Lower leg skin (tissue), 4 donors: Measurements from ENCODE around the gene HIRA. TPM values are rescaled to one million over a fixed set of nuclear protein-coding genes. Genes with fewer than 3 reads are reported as not detected.
"Not testable (repeated sequence)": the region's sequence is repeated elsewhere in the genome, so short reads cannot be mapped to it uniquely, and the experiment has no call there.

Experiments used
- DNase-seq, 2 donors: peaks; one replicate each; pipeline ENCODE4 v3.0.0-alpha.2; 2019; ENCODE audit warnings: low spot score in 2 of 2
- H3K4me3 ChIP-seq: fragments of 200-600 bp; sonication (generic); 2 replicates; pipeline ENCODE4 v1.5.1; 2017; ENCODE audit warnings: mild to moderate bottlenecking, low read depth; ENCODE audit not compliant: poor library complexity, severe bottlenecking
- POLR2A ChIP-seq, 2 donors: fragments of 450-650 bp; IDR thresholded peaks; one replicate each; pipeline ENCODE4 v1.6.1; 2016 to 2017; ENCODE audit warnings: antibody characterized with exemption in 2 of 2, mild to moderate bottlenecking in 1 of 2, moderate library complexity in 1 of 2
- WGBS, 2 donors: methylation state at CpG; one replicate each; pipeline ENCODE4 v1.1.5; 2018; 5-methylcytosine and 5-hydroxymethylcytosine counted together
- intact Hi-C: fragments of 100-400 bp; cut with DNase I; formaldehyde crosslinking; loops from one replicate; pipeline ENCODE4 v1.15.0; 2023; ENCODE audit warnings: low total_unique reads
- total RNA-seq, 4 donors: library from RNA; depleted of rRNA; stranded (reverse); fragments of >200 nt; gene quantifications; one replicate each; pipeline ENCODE4 v1.1.0, GENCODE V29; 2016
- TF ChIP-seq, protein P1 (sequence below), 3 donors: fragments of 450-650 bp; IDR thresholded peaks; one replicate each; pipeline ENCODE4 v1.5.1; 2016; ENCODE audit warnings: antibody characterized with exemption in 3 of 3, mild to moderate bottlenecking in 3 of 3, moderate library complexity in 2 of 3

Gene HIRA
- total RNA-seq, 4 donors from 2014 or later, result 11.5 to 21.1 (median 18.2) TPM

DNA sequence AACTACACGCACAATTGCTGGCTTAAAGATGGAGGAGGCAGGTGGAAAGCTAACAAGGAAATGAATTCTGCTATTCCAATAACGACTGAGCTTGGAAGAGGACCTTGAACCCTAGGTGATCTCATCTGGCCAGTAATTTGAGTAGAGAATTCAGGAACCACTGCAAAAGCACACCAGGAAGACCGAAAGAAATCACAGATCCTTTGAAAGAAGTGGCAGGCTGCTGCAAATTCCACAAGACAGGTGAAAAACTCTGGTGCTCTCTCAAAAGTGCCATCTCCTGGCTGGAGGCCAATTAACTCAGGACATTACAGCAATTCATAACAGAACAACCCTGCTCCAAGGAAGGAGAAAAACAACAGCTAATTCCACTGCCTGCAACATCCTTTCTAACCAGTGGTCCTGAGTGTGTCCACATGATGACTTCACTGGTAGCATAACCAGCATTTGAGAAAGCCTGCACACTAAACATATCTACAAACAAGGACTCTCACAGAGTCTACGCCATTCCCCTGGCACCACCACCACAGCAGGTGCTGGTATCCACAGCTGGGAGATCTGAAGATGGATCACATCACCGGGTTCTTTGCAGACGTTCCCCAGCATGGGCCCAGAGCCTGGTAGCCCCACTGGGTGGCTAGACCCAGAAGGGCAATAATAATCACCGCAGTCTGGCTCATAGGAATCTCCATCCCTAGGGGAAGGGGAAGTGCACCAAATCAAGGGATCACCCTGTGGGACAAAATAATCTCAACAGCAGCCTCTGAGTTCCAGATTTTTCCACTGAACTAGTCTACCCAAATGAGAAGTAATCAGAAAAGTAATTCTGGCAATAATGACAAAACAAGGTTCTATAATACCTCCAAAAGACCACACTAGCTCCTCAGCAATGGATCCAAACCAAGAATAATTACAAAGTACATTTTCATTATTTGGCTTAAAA, 95.1 kb downstream of the HIRA start:
- intact Hi-C loops, result no loop called here
- 96% methylated on average over 7 of the region's 7 CpGs for WGBS, 2 donors
- DNase-seq, result no peak
- no peak for TF ChIP-seq POLR2A (IDR thresholded peaks at IDR 0.05)
- TF ChIP-seq, protein P1, sequence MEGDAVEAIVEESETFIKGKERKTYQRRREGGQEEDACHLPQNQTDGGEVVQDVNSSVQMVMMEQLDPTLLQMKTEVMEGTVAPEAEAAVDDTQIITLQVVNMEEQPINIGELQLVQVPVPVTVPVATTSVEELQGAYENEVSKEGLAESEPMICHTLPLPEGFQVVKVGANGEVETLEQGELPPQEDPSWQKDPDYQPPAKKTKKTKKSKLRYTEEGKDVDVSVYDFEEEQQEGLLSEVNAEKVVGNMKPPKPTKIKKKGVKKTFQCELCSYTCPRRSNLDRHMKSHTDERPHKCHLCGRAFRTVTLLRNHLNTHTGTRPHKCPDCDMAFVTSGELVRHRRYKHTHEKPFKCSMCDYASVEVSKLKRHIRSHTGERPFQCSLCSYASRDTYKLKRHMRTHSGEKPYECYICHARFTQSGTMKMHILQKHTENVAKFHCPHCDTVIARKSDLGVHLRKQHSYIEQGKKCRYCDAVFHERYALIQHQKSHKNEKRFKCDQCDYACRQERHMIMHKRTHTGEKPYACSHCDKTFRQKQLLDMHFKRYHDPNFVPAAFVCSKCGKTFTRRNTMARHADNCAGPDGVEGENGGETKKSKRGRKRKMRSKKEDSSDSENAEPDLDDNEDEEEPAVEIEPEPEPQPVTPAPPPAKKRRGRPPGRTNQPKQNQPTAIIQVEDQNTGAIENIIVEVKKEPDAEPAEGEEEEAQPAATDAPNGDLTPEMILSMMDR (IDR thresholded peaks at IDR 0.05), result no peak
- H3K4me3 ChIP-seq, result no peak overlapping the region

DNA sequence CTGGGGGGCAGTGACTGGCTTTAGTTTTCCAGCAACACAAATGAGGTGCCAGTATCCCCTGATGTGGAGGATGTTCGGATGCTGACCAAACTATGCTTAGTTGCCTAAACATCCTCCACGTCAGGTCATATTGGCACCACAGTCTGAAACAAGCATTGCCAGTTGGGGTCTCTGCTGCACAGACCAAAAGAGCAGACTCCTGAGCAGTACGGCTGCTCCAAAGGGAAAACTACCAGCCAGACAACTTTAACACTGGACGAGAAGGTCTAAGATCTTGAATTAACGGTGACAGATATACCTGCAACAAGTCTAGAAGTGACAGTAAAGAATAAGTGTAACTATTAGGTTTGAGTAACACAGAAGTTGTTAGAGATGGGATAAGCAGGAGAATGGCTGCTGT, 99.6 kb downstream of the HIRA start:
- no peak overlapping the region for H3K4me3 ChIP-seq
- intact Hi-C loops, result no loop called here
- no peak for DNase-seq
- 96 to 98% methylated on average over 5 of the region's 5 CpGs for WGBS, 2 donors
- TF ChIP-seq, protein P1 (IDR thresholded peaks at IDR 0.05), result no peak
- TF ChIP-seq POLR2A (IDR thresholded peaks at IDR 0.05), result no peak

DNA sequence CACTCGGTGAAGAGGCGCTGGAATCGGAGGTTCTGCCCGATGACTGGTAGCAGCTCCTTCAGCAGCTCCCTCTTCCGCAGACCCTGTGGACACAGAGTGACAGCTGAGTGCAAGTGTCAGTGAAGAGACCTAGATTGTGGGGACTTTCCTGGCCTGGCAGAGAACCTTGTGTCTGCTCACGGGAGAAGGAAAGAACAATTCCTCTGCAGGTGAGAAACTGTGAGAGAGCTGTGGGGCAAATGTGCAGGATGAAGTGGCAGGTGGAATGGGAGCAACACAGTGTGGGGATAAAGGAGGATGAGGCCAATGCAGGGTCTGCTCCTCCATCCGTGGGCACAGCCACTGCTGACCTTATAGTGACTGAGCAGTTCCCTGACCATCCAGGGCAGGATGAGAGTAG, 100.1 kb downstream of the HIRA start:
- WGBS, 2 donors, result 95 to 96% methylated on average over 7 of the region's 7 CpGs
- intact Hi-C loops, result no loop called here
- no peak for TF ChIP-seq POLR2A (IDR thresholded peaks at IDR 0.05)
- TF ChIP-seq, protein P1 (IDR thresholded peaks at IDR 0.05), result no peak
- no peak for DNase-seq
- H3K4me3 ChIP-seq, result no peak overlapping the region

DNA sequence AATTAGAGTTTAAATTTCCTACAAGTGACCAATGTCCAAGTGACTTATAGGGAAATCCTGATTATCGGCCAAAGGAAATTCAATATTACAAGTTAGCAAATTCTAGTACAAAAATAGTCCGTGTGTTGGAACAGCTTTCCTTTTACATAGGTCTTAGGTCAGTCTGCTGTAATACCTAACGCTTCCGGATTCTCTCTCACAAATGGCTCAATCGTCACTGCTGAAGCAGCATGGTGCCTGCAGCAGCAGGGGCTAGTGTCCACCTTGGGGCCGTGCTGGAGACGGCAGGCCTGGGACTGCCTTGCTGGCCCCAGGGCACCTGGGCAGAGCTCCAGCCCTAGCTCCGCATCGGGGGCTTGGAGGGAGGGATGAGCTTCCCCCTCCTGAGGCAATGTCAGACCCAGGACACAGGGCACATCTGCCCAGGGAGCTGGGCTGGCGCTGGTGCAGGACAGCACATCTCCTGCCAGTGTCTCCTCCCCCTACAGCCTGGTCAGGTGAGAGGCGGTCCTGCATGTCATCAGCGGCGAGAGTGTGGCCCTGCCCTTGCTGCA, 100.6 kb downstream of the HIRA start:
- no peak for DNase-seq
- intact Hi-C loops, result no loop called here
- WGBS, 2 donors, result 96 to 97% methylated on average over 13 of the region's 13 CpGs
- no peak overlapping the region for H3K4me3 ChIP-seq
- TF ChIP-seq, protein P1 (IDR thresholded peaks at IDR 0.05), result no peak
- TF ChIP-seq POLR2A (IDR thresholded peaks at IDR 0.05), result no peak

DNA sequence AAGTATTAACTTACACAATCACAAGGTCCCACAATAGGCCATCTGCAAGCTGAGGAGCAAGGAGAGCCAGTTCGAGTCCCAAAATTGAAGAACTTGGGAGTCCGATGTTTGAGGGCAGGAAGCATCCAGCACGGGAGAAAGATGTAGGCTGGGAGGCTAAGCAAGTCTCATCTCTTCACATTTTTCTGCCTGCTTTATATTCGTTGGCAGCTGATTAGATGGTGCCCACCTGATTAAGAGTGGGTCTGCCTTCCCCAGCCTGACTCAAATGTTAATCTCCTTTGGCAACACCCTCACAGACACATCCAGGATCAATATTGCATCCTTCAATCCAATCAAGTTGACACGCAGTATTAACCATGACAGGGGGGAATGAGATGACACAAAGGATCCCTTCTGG, 101.3 kb downstream of the HIRA start:
- DNase-seq, intact Hi-C loops, H3K4me3 ChIP-seq: not testable (repeated sequence)
- WGBS, 2 donors, result 93 to 95% methylated on average over 5 of the region's 5 CpGs

DNA sequence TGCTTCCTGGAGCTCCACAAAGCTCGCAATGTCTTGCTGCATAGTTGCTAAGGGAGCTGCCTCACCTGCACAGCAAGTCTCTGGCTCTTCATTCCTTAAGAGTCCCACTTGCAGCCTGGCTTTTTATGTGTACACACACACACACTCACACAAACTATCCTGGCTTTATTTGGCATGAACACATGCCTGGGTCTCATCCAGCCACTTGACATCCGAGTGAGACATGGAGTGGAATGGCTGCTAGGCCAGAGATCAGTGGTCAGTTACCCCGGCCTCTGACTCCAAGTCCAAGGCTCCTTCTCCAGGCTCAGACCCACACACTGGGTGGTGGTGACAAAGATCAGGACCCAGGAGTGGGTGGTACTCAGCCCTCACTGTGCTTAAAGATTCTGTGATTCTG, 102.1 kb downstream of the HIRA start:
- intact Hi-C loops, result no loop called here
- WGBS, 2 donors, result 92 to 98% methylated on average over 3 of the region's 3 CpGs
- no peak for DNase-seq
- no peak overlapping the region for H3K4me3 ChIP-seq
- no peak for TF ChIP-seq POLR2A (IDR thresholded peaks at IDR 0.05)
- TF ChIP-seq, protein P1 (IDR thresholded peaks at IDR 0.05), result no peak
